ENCODE measurements around the gene KCTD8.

KCTD8 gene

DNA sequence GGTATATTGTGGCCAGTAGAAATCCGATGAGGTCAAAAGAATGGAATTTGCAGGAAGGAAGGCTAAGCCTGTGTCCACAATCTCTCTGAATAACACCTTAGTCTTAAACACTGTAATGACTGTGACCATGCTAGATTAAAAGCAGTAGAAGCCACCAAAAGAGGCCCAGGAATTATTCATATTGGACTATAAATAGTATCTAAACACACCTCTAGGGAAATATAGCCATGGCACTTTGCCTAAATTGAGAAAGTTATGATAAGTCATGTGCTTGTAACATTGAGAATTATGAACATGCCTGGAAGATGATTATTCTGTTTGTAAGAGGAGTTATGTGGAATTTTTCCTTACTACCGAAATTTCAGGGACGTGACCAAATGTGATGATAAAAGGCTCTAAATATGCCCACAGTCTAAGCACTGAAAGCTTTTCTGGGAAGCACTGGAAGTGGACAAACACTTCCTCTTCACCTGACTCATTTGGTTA lies 298.5 kb downstream of the KCTD8 start:
- Histone ChIP-seq H3K9me3 (ENCODE audit: control insufficient read depth, insufficient read depth, low read length) (no peaks in the 10 kb centered on the region), H3K27me3 (ENCODE audit: control insufficient read depth, low read length) (no peaks in the 10 kb centered on the region), H3K27ac (ENCODE audit: low read depth, low read length) (no peak overlapping the region), H3F3A (ENCODE audit: control insufficient read depth, insufficient read depth) (no peaks in the 10 kb centered on the region), H3K4me3 (ENCODE audit: low read length) (no peak overlapping the region), H4K20me1 (ENCODE audit: control insufficient read depth, insufficient read depth, low read depth, low read length) (no peaks in the 10 kb centered on the region), H3K36me3 (ENCODE audit: control insufficient read depth, low read length) (no peaks in the 10 kb centered on the region), H3K9me2 (replicated peaks; ENCODE audit: control insufficient read depth, low read length) (no peaks in the 10 kb centered on the region), H3K4me1 (ENCODE audit: control insufficient read depth, low read length) (no peaks in the 10 kb centered on the region), H3K4me2 (ENCODE audit: low read length) (no peak overlapping the region), H3K79me2 (ENCODE audit: control insufficient read depth, low read length) (no peaks in the 10 kb centered on the region)
- TF ChIP-seq, protein P1, sequence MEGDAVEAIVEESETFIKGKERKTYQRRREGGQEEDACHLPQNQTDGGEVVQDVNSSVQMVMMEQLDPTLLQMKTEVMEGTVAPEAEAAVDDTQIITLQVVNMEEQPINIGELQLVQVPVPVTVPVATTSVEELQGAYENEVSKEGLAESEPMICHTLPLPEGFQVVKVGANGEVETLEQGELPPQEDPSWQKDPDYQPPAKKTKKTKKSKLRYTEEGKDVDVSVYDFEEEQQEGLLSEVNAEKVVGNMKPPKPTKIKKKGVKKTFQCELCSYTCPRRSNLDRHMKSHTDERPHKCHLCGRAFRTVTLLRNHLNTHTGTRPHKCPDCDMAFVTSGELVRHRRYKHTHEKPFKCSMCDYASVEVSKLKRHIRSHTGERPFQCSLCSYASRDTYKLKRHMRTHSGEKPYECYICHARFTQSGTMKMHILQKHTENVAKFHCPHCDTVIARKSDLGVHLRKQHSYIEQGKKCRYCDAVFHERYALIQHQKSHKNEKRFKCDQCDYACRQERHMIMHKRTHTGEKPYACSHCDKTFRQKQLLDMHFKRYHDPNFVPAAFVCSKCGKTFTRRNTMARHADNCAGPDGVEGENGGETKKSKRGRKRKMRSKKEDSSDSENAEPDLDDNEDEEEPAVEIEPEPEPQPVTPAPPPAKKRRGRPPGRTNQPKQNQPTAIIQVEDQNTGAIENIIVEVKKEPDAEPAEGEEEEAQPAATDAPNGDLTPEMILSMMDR (IDR thresholded peaks at IDR 0.05; ENCODE audit: low read depth, low read length, poor library complexity, severe bottlenecking), result no peak

DNA sequence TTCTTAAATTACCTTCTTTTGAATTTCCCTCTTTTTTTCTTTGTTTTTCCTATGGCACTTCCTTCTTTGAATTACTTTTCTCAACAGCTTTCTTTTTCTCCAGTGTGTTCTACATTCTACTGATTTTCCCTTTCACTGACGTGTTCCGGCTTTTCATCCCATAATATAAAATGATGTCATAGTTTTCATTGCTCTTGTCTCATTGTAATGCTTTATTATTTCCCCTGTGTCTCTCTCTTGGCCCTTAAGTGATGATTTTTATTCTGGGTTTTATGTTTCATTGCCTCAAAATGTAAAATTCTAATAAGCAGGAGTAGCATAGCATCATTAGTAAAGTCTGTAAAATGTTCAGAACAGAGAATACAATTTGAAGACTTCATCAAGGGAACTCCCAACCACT lies 299.3 kb downstream of the KCTD8 start:
- no peaks in the 10 kb centered on the region for H3K79me2 ChIP-seq (ENCODE audit: control insufficient read depth, low read length)
- no peaks in the 10 kb centered on the region for H3F3A ChIP-seq (ENCODE audit: control insufficient read depth, insufficient read depth)
- H3K27ac ChIP-seq (ENCODE audit: low read depth, low read length), result no peak overlapping the region
- H3K9me2 ChIP-seq (replicated peaks; ENCODE audit: control insufficient read depth, low read length), result no peaks in the 10 kb centered on the region
- H3K27me3 ChIP-seq (ENCODE audit: control insufficient read depth, low read length), result no peaks in the 10 kb centered on the region
- no peaks in the 10 kb centered on the region for H3K4me1 ChIP-seq (ENCODE audit: control insufficient read depth, low read length)
- H3K4me3 ChIP-seq (ENCODE audit: low read length), result no peak overlapping the region
- no peaks in the 10 kb centered on the region for H3K9me3 ChIP-seq (ENCODE audit: control insufficient read depth, insufficient read depth, low read length)
- TF ChIP-seq, protein P1 (IDR thresholded peaks at IDR 0.05; ENCODE audit: low read depth, low read length, poor library complexity, severe bottlenecking), result no peak
- H3K36me3 ChIP-seq (ENCODE audit: control insufficient read depth, low read length), result no peaks in the 10 kb centered on the region
- H3K4me2 ChIP-seq (ENCODE audit: low read length), result no peak overlapping the region
- H4K20me1 ChIP-seq (ENCODE audit: control insufficient read depth, insufficient read depth, low read depth, low read length), result no peaks in the 10 kb centered on the region

DNA sequence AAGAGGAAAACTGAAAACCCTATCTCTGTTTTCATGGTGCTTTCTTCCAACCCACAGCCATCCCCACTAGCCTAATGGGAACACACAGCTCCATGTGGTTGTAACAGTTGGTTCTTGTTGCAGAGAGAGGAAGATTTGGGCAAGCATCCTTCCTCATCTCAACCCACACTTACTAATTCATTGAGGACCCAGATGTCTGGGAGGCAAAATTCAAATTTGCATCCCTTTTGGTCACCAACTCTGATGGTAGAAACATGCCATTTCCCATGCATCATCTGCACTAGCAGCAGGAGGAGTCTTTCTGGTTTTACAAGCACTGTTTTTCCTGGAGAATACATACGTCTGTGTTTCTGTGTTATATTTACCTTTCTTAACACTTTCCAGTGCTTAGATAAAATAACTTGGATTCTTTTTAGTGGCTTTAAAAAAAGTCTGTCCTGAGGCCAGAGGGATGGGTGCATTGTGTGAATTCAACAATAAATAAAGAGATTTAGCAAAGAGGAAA lies 301.0 kb downstream of the KCTD8 start:
- Histone ChIP-seq H3K27ac (ENCODE audit: low read depth, low read length) (no peak overlapping the region), H3K4me3 (ENCODE audit: low read length) (no peak overlapping the region), H3K79me2 (ENCODE audit: control insufficient read depth, low read length) (no peaks in the 10 kb centered on the region), H3K9me2 (replicated peaks; ENCODE audit: control insufficient read depth, low read length) (no peaks in the 10 kb centered on the region), H3K27me3 (ENCODE audit: control insufficient read depth, low read length) (no peaks in the 10 kb centered on the region), H3K4me2 (ENCODE audit: low read length) (no peak overlapping the region), H3F3A (ENCODE audit: control insufficient read depth, insufficient read depth) (no peaks in the 10 kb centered on the region), H3K9me3 (ENCODE audit: control insufficient read depth, insufficient read depth, low read length) (no peaks in the 10 kb centered on the region), H3K4me1 (ENCODE audit: control insufficient read depth, low read length) (no peaks in the 10 kb centered on the region), H3K36me3 (ENCODE audit: control insufficient read depth, low read length) (no peaks in the 10 kb centered on the region), H4K20me1 (ENCODE audit: control insufficient read depth, insufficient read depth, low read depth, low read length) (no peaks in the 10 kb centered on the region)
- TF ChIP-seq, protein P1 (IDR thresholded peaks at IDR 0.05; ENCODE audit: low read depth, low read length, poor library complexity, severe bottlenecking), result no peak
- TF ChIP-seq EZH2phosphoT487 (IDR thresholded peaks at IDR 0.05; ENCODE audit: borderline replicate concordance, low read length), result no peak

GRCh38 chr4:44146516-44146915 lies 302.1 kb downstream of the KCTD8 start:
- no peaks in the 10 kb centered on the region for H3K79me2 ChIP-seq (ENCODE audit: control insufficient read depth, low read length)
- H3K36me3 ChIP-seq (ENCODE audit: control insufficient read depth, low read length), result no peaks in the 10 kb centered on the region
- no peak overlapping the region for H3K4me2 ChIP-seq (ENCODE audit: low read length)
- no peak overlapping the region for H3K27ac ChIP-seq (ENCODE audit: low read depth, low read length)
- no peaks in the 10 kb centered on the region for H3K9me2 ChIP-seq (replicated peaks; ENCODE audit: control insufficient read depth, low read length)
- H3K27me3 ChIP-seq (ENCODE audit: control insufficient read depth, low read length), result no peaks in the 10 kb centered on the region
- H3K9me3 ChIP-seq (ENCODE audit: control insufficient read depth, insufficient read depth, low read length), result no peaks in the 10 kb centered on the region
- H4K20me1 ChIP-seq (ENCODE audit: control insufficient read depth, insufficient read depth, low read depth, low read length), result no peaks in the 10 kb centered on the region
- H3F3A ChIP-seq (ENCODE audit: control insufficient read depth, insufficient read depth), result no peaks in the 10 kb centered on the region
- TF ChIP-seq, protein P1 (IDR thresholded peaks at IDR 0.05; ENCODE audit: low read depth, low read length, poor library complexity, severe bottlenecking), result no peak
- no peak for TF ChIP-seq EZH2phosphoT487 (IDR thresholded peaks at IDR 0.05; ENCODE audit: borderline replicate concordance, low read length)
- no peak overlapping the region for H3K4me3 ChIP-seq (ENCODE audit: low read length)
- H3K4me1 ChIP-seq (ENCODE audit: control insufficient read depth, low read length), result no peaks in the 10 kb centered on the region
